Endodermal cell (in vitro differentiated cells): ENCODE data around the gene CHN2. TPM values are rescaled to one million over a fixed set of nuclear protein-coding genes. Genes with fewer than 3 reads are reported as not detected.

ENCODE experiments used
- DNase-seq: peaks from one replicate; pipeline ENCODE4 v3.0.0-alpha.2; 2017
- H3K27ac ChIP-seq: 2 replicates; pipeline ENCODE4 v1.5.1; 2013; ENCODE audit warnings: mild to moderate bottlenecking, low read depth, low read length, moderate library complexity
- H3K27me3 ChIP-seq: 2 replicates; pipeline ENCODE4 v1.6.1; 2013; ENCODE audit warnings: mild to moderate bottlenecking, low read length, moderate library complexity; ENCODE audit not compliant: insufficient read depth, control insufficient read depth, poor library complexity, severe bottlenecking
- H3K36me3 ChIP-seq: 2 replicates; pipeline ENCODE4 v1.7.0; 2013; ENCODE audit warnings: mild to moderate bottlenecking, low read length, moderate library complexity; ENCODE audit not compliant: control insufficient read depth, insufficient read depth
- H3K4me1 ChIP-seq: one replicate; pipeline ENCODE4 v1.7.0; 2013; ENCODE audit warnings: low read length; ENCODE audit not compliant: control insufficient read depth, insufficient read depth
- H3K4me3 ChIP-seq: 2 replicates; pipeline ENCODE4 v1.5.1; 2013; ENCODE audit warnings: mild to moderate bottlenecking, low read length, moderate library complexity
- H3K9ac ChIP-seq: 2 replicates; pipeline ENCODE4 v1.6.1; 2013; ENCODE audit warnings: mild to moderate bottlenecking, low read length, moderate library complexity; ENCODE audit not compliant: poor library complexity, severe bottlenecking; ENCODE audit errors: extremely low read depth
- H3K9me3 ChIP-seq: 2 replicates; pipeline ENCODE4 v1.6.1; 2013; ENCODE audit warnings: mild to moderate bottlenecking, low read length, moderate library complexity; ENCODE audit not compliant: control insufficient read depth
- H3K27ac Mint-ChIP-seq: 2 replicates; pipeline ENCODE4 v1.8.0; 2020; ENCODE audit warnings: mixed read lengths
- H3K27me3 Mint-ChIP-seq: 2 replicates; pipeline ENCODE4 v1.8.0; 2021; ENCODE audit warnings: mild to moderate bottlenecking, mixed read lengths; ENCODE audit not compliant: insufficient read depth
- H3K36me3 Mint-ChIP-seq: 2 replicates; pipeline ENCODE4 v1.8.0; 2020; ENCODE audit warnings: low read depth, mixed read lengths
- H3K4me1 Mint-ChIP-seq: 2 replicates; pipeline ENCODE4 v1.8.0; 2020; ENCODE audit warnings: mixed read lengths
- H3K4me3 Mint-ChIP-seq: 2 replicates; pipeline ENCODE4 v1.8.0; 2020; ENCODE audit warnings: mild to moderate bottlenecking, moderate library complexity, mixed read lengths
- H3K9me3 Mint-ChIP-seq: 2 replicates; pipeline ENCODE4 v1.8.0; 2020; ENCODE audit warnings: mild to moderate bottlenecking, mixed read lengths
- CTCF ChIP-seq: fragments of 200-600 bp; sonication (generic); conservative IDR thresholded peaks from 2 replicates; pipeline ENCODE4 v1.5.0; 2021; ENCODE audit warnings: antibody characterized with exemption, mild to moderate bottlenecking
- WGBS, 2 experiments: methylation state at CpG; one replicate each; pipeline versions ENCODE4 v1.1.5 to v1.1.7; 2013; ENCODE audit warnings: missing lambda C conversion rate in 2 of 2, mixed read lengths in 1 of 2; ENCODE audit not compliant: insufficient coverage in 1 of 2, insufficient read length in 1 of 2; 5-methylcytosine and 5-hydroxymethylcytosine counted together
- total RNA-seq, 2 donors: library from RNA; stranded (reverse); fragmentation: NEBNext Ultra II Directional in 1 of 2; extraction: Animal tissue kit (Norgen Biotek cat#: 25700) in 1 of 2; gene quantifications; 2 replicates in 1 of 2; 3 replicates in 1 of 2; pipeline ENCODE4 v1.2.1, GENCODE V29; 2021

The CHN2 gene
- total RNA-seq, 2 donors from 2014 or later: 14.0 to 14.1 TPM

DNA sequence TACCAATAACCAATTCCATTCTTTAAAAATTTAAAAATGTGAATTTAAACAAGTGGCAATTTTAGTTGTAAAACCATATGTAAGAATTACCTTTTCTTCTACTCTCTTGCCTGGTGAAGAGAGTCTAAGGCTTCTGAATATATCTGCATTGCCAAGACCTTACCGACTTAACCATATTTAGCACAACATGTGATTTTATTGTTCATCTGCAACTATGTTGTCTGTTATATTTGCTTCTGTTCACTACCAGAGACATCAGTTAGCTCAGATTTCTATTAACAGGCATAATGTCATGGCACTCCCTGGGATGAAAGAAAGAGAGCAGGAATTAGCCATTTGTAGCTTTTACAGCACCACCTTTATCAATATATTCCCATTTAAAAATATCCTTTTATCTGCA lies 55.3 kb downstream of the CHN2 start:
- Mint-ChIP-seq H3K4me3 (no peak overlapping the region), H3K27ac (no peak overlapping the region), H3K27me3 (no peaks in the 10 kb centered on the region), H3K36me3 (peaks cover 4% of the 10 kb centered on the region), H3K9me3 (no peaks in the 10 kb centered on the region), H3K4me1 (peaks cover 2% of the 10 kb centered on the region)
- H3K4me3 ChIP-seq: no peak overlapping the region
- H3K27me3 ChIP-seq: no peaks in the 10 kb centered on the region
- no peak for TF ChIP-seq CTCF
- H3K9me3 ChIP-seq: no peaks in the 10 kb centered on the region
- H3K9ac ChIP-seq: no peak overlapping the region
- H3K27ac ChIP-seq: no peak overlapping the region
- no peaks in the 10 kb centered on the region for H3K4me1 ChIP-seq
- DNase-seq: no peak
- no peaks in the 10 kb centered on the region for H3K36me3 ChIP-seq
- WGBS, 2 experiments: 93% methylated on average over 1 of the region's 1 CpG; no CpG with 5 or more reads in 1 of the 2 experiments

GRCh38 chr7:29253225-29253624 lies 58.6 kb downstream of the CHN2 start:
- no peak for DNase-seq
- peaks cover 14% of the 10 kb centered on the region for H3K4me1 Mint-ChIP-seq
- 85% methylated on average over 1 of the region's 1 CpG; no CpG with 5 or more reads in 1 of the 2 experiments for WGBS, 2 experiments
- H3K27me3 ChIP-seq: no peaks in the 10 kb centered on the region
- no peak overlapping the region for H3K27ac Mint-ChIP-seq
- H3K4me1 ChIP-seq: peaks cover 6% of the 10 kb centered on the region
- H3K9ac ChIP-seq: no peak overlapping the region
- no peak overlapping the region for H3K27ac ChIP-seq
- H3K36me3 ChIP-seq: no peaks in the 10 kb centered on the region
- H3K27me3 Mint-ChIP-seq: peaks cover 5% of the 10 kb centered on the region
- H3K4me3 ChIP-seq: no peak overlapping the region
- no peaks in the 10 kb centered on the region for H3K9me3 ChIP-seq
- TF ChIP-seq CTCF: no peak
- H3K9me3 Mint-ChIP-seq: no peaks in the 10 kb centered on the region
- H3K36me3 Mint-ChIP-seq: peaks cover 4% of the 10 kb centered on the region
- H3K4me3 Mint-ChIP-seq: no peak overlapping the region

- H3K27me3 ChIP-seq: no peaks in the 10 kb centered on the region
- no peaks in the 10 kb centered on the region for H3K9me3 ChIP-seq
- no peak overlapping the region for H3K4me3 ChIP-seq
- no peaks in the 10 kb centered on the region for H3K36me3 ChIP-seq
- no peak for DNase-seq
- no peak overlapping the region for H3K4me3 Mint-ChIP-seq
- peaks cover 14% of the 10 kb centered on the region for H3K4me1 Mint-ChIP-seq
- no peaks in the 10 kb centered on the region for H3K9me3 Mint-ChIP-seq
- H3K4me1 ChIP-seq: peaks cover 6% of the 10 kb centered on the region
- no peak overlapping the region for H3K27ac Mint-ChIP-seq
- peaks cover 5% of the 10 kb centered on the region for H3K27me3 Mint-ChIP-seq
- H3K9ac ChIP-seq: no peak overlapping the region
- 87 to 89% methylated on average over 5 to 6 of the region's 6 CpGs for WGBS, 2 experiments
- H3K27ac ChIP-seq: no peak overlapping the region
- H3K36me3 Mint-ChIP-seq: peaks cover 4% of the 10 kb centered on the region
- TF ChIP-seq CTCF: no peak
These were observed 60.0 kb downstream of the CHN2 start for GRCh38 chr7:29254591-29254990.
